ENCODE measurements around the gene PDE11A. TPM values are rescaled to one million over a fixed set of nuclear protein-coding genes. Genes with fewer than 3 reads are reported as not detected.

PDE11A gene
- polyA plus RNA-seq, 1 experiment = 0.53 TPM

DNA sequence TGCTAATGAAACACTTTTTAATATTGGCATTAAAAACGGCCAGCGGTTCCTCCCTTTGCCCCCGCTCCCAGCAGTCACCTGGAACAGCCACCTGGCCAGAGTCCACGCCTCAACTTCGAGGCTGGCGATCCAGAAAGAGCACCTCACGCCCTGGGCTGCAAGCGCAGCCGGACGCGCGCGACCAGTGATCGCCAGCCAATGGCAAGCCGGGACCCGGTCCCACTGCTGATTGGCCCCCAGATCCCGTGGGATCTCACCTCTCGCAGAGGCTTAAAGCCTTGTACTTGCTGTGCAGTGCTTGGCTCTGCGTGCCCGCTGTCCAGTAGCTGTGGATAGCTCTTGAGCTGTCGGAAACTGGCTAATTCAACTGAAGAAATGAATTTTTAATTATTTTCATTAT lies 35.6 kb upstream of the PDE11A start:
- ChIA-PET POLR2A (no interaction called here), CTCF (no interaction called here)
- no peak overlapping the region for H3K4me3 ChIP-seq (ENCODE audit: low read depth, low read length)
- TF ChIP-seq, protein P1, sequence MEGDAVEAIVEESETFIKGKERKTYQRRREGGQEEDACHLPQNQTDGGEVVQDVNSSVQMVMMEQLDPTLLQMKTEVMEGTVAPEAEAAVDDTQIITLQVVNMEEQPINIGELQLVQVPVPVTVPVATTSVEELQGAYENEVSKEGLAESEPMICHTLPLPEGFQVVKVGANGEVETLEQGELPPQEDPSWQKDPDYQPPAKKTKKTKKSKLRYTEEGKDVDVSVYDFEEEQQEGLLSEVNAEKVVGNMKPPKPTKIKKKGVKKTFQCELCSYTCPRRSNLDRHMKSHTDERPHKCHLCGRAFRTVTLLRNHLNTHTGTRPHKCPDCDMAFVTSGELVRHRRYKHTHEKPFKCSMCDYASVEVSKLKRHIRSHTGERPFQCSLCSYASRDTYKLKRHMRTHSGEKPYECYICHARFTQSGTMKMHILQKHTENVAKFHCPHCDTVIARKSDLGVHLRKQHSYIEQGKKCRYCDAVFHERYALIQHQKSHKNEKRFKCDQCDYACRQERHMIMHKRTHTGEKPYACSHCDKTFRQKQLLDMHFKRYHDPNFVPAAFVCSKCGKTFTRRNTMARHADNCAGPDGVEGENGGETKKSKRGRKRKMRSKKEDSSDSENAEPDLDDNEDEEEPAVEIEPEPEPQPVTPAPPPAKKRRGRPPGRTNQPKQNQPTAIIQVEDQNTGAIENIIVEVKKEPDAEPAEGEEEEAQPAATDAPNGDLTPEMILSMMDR (IDR thresholded peaks at IDR 0.05; ENCODE audit: insufficient read depth, low read depth, low read length) = no peak
- no peak for DNase-seq (ENCODE audit: low read depth)
- H3K36me3 ChIP-seq (ENCODE audit: control insufficient read depth, insufficient read depth, low read length) = no peaks in the 10 kb centered on the region
- H3K27me3 ChIP-seq (ENCODE audit: control insufficient read depth, insufficient read depth, low read length) = no peaks in the 10 kb centered on the region

DNA sequence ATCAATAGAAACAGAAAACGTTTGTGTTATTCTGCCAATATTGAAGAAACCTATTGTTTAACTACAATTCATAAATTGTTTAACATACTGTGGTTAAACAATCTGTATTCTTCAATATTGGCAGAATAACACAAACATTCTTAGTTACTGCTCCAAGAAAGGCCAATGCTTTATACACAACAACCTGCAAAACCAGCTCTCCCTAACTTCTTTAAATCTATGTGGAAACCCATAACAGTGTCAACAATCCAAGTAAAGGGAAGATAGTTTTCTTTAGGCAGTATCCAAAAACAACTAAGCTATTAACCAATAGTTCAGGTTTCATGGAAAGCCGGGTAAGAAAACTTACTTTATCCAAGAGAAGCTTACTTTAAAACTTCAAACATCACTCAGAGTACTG lies 33.5 kb upstream of the PDE11A start:
- POLR2A ChIA-PET = no interaction called here

GRCh38 chr2:178105566-178105965 lies 33.0 kb upstream of the PDE11A start:
- no peak for DNase-seq (ENCODE audit: low read depth)
- Histone ChIP-seq H3K4me3 (ENCODE audit: low read depth, low read length) (no peak overlapping the region), H3K36me3 (ENCODE audit: control insufficient read depth, insufficient read depth, low read length) (no peaks in the 10 kb centered on the region), H3K27me3 (ENCODE audit: control insufficient read depth, insufficient read depth, low read length) (no peaks in the 10 kb centered on the region)
- CTCF ChIA-PET = interaction anchor here (1.3 kb wide), 1 partner anchor 27 kb away, joined by 4 read pairs; no protein-coding TSS in a partner anchor
- TF ChIP-seq, protein P1 (IDR thresholded peaks at IDR 0.05; ENCODE audit: insufficient read depth, low read depth, low read length) = no peak
- POLR2A ChIA-PET = interaction anchor here (0.6 kb wide), 1 partner anchor 31 kb away, joined by 4 read pairs; no protein-coding TSS in a partner anchor

More for the DNA sequence above, 33.5 kb upstream of the PDE11A start:
- CTCF ChIA-PET = interaction anchor here (1.3 kb wide), 1 partner anchor 28 kb away, joined by 4 read pairs; no protein-coding TSS in a partner anchor
- no peaks in the 10 kb centered on the region for H3K27me3 ChIP-seq (ENCODE audit: control insufficient read depth, insufficient read depth, low read length)
- TF ChIP-seq, protein P1 (IDR thresholded peaks at IDR 0.05; ENCODE audit: insufficient read depth, low read depth, low read length) = no peak
- no peaks in the 10 kb centered on the region for H3K36me3 ChIP-seq (ENCODE audit: control insufficient read depth, insufficient read depth, low read length)
- no peak for DNase-seq (ENCODE audit: low read depth)
- H3K4me3 ChIP-seq (ENCODE audit: low read depth, low read length) = no peak overlapping the region

- POLR2A ChIA-PET = no interaction called here
These were observed 28.9 kb upstream of the PDE11A start for GRCh38 chr2:178101321-178102079.

GRCh38 chr2:178093471-178093870 lies 20.9 kb upstream of the PDE11A start:
- POLR2A ChIA-PET = no interaction called here
- TF ChIP-seq, protein P1 (IDR thresholded peaks at IDR 0.05; ENCODE audit: insufficient read depth, low read depth, low read length) = no peak
- Histone ChIP-seq H3K36me3 (ENCODE audit: control insufficient read depth, insufficient read depth, low read length) (no peaks in the 10 kb centered on the region), H3K27me3 (ENCODE audit: control insufficient read depth, insufficient read depth, low read length) (no peaks in the 10 kb centered on the region), H3K4me3 (ENCODE audit: low read depth, low read length) (no peak overlapping the region)
- CTCF ChIA-PET = interaction anchor here (0.6 kb wide), 1 partner anchor 18 kb away, joined by 3 read pairs; the partner anchor contains the start of gene RBM45
- no peak for DNase-seq (ENCODE audit: low read depth)

More at GRCh38 chr2:178101321-178102079, 28.9 kb upstream of the PDE11A start:
- no peak overlapping the region for H3K4me3 ChIP-seq (ENCODE audit: low read depth, low read length)
- DNase-seq (ENCODE audit: low read depth) = no peak
- H3K36me3 ChIP-seq (ENCODE audit: control insufficient read depth, insufficient read depth, low read length) = no peaks in the 10 kb centered on the region
- TF ChIP-seq, protein P1 (IDR thresholded peaks at IDR 0.05; ENCODE audit: insufficient read depth, low read depth, low read length) = no peak
- CTCF ChIA-PET = interaction anchor here (2.5 kb wide), 1 partner anchor 10 kb away, joined by 12 read pairs; the partner anchor contains the start of gene RBM45
- no peaks in the 10 kb centered on the region for H3K27me3 ChIP-seq (ENCODE audit: control insufficient read depth, insufficient read depth, low read length)

Measured in BJ (cell line).